ENCODE measurements around the gene CIRBP. TPM values are rescaled to one million over a fixed set of nuclear protein-coding genes. Genes with fewer than 3 reads are reported as not detected.
A peak's percentile ranks its signal among the peaks of the same experiment; 100 is the strongest.

Gene CIRBP
- total and polyA plus RNA-seq, 3 donors from 2014 or later: 483 to 661 (median 621) TPM

- WGBS, 2 donors: 73 to 100% methylated on average over 3 to 20 of the region's 22 CpGs
- no peaks in the 10 kb centered on the region for H3K9me3 ChIP-seq
- no peaks in the 10 kb centered on the region for H3K36me3 ChIP-seq (ENCODE audit: low read depth, missing control alignments)
- peaks cover 33% of the 10 kb centered on the region for H3K4me1 ChIP-seq
- TF ChIP-seq POLR2A (IDR thresholded peaks at IDR 0.05): no peak
- TF ChIP-seq, protein P1, sequence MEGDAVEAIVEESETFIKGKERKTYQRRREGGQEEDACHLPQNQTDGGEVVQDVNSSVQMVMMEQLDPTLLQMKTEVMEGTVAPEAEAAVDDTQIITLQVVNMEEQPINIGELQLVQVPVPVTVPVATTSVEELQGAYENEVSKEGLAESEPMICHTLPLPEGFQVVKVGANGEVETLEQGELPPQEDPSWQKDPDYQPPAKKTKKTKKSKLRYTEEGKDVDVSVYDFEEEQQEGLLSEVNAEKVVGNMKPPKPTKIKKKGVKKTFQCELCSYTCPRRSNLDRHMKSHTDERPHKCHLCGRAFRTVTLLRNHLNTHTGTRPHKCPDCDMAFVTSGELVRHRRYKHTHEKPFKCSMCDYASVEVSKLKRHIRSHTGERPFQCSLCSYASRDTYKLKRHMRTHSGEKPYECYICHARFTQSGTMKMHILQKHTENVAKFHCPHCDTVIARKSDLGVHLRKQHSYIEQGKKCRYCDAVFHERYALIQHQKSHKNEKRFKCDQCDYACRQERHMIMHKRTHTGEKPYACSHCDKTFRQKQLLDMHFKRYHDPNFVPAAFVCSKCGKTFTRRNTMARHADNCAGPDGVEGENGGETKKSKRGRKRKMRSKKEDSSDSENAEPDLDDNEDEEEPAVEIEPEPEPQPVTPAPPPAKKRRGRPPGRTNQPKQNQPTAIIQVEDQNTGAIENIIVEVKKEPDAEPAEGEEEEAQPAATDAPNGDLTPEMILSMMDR (IDR thresholded peaks at IDR 0.05): no peak
- peak overlapping the region; percentile 6 to 63 for H3K27ac ChIP-seq
- H3K4me3 ChIP-seq: no peak overlapping the region
- H3K27me3 ChIP-seq: no peaks in the 10 kb centered on the region
- intact Hi-C loops (cut with DNase I; ENCODE audit: low total_unique reads): no loop called here
- DNase-seq: no peak
Observed at GRCh38 chr19:1221904-1222255, 47.3 kb upstream of the CIRBP start.

DNA sequence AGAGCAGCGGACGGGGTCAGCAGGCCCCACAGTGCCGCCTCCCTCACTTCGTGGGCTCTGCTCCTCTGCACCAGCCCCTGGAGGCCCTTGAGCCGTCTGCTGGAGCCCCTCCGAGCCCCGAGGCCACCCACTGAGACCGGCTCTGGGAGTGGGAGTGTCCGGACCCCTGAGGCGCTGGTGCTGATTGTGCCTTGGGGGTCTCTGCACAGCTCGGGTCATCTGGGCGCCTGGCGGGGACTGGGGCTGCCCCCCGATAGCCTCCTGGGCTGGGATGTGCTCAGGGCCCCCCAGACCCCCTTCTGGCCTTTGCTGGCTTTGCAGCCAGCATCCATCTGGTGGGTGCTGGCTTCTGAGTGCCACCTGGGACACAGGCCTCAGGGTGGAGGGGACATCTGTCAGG, 46.7 kb upstream of the CIRBP start:
- Histone ChIP-seq H3K27me3 (no peaks in the 10 kb centered on the region), H3K27ac (peak overlapping the region; percentile 6 to 63), H3K4me3 (no peak overlapping the region), H3K36me3 (ENCODE audit: low read depth, missing control alignments) (no peaks in the 10 kb centered on the region), H3K4me1 (peaks cover 28% of the 10 kb centered on the region), H3K9me3 (no peaks in the 10 kb centered on the region)
- 71% methylated on average over 11 of the region's 14 CpGs; no CpG with 5 or more reads in 1 of the 2 donors for WGBS, 2 donors
- intact Hi-C loops (cut with DNase I; ENCODE audit: low total_unique reads): no loop called here
- no peak for DNase-seq
- TF ChIP-seq, protein P1 (IDR thresholded peaks at IDR 0.05): no peak
- TF ChIP-seq POLR2A (IDR thresholded peaks at IDR 0.05): no peak

DNA sequence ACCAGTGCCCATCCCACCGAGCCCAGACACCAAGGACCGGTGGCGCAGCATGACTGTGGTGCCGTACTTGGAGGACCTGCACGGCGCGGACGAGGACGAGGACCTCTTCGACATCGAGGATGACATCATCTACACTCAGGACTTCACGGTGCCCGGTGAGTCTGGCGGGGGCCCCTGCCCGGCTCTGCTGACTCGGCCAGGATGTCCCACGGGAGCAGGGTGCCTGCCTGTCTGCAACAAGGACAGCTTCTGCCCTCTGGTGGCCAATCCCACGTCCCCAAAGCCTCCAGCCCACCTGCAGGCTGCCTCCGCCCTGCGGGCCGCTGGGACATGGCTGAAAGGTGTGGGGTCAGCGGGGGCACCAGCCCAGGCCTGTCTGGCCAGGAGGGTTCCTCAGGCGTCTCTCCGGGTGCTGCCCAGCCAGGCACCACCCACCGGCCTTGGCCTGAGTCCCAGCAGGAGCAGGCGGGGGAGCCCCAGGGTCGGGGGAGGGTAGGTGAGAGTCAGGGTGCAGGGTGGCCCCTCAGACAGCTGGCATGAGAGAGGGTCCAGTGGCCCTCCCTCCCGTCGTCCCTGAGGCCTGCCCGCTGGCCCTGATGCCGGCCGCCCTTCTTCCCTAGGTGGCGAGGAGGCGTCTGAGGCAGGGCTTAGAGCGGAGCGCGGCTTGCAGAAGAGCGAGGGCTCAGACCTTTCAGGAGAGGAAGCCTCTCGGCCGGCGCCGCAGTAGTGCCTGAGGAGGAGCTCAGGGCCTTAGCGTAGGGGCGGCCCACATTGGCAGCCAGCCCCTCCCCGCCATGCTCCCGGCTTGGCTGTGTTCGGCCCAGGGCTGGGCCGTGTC, 45.9 kb upstream of the CIRBP start:
- DNase-seq: peak; percentile 63
- no peaks in the 10 kb centered on the region for H3K27me3 ChIP-seq
- intact Hi-C loops (cut with DNase I; ENCODE audit: low total_unique reads): no loop called here
- no peak for TF ChIP-seq POLR2A (IDR thresholded peaks at IDR 0.05)
- TF ChIP-seq, protein P1 (IDR thresholded peaks at IDR 0.05): peak in 2 of 3 experiments; percentile 23 to 43
- no peaks in the 10 kb centered on the region for H3K36me3 ChIP-seq (ENCODE audit: low read depth, missing control alignments)
- H3K27ac ChIP-seq: peak overlapping the region in 1 of 2 donors; percentile 24
- peaks cover 19% of the 10 kb centered on the region for H3K4me1 ChIP-seq
- no peaks in the 10 kb centered on the region for H3K9me3 ChIP-seq
- H3K4me3 ChIP-seq: no peak overlapping the region
- WGBS, 2 donors: 62 to 92% methylated on average over 13 to 46 of the region's 48 CpGs

- DNase-seq: no peak
- H3K9me3 ChIP-seq: no peaks in the 10 kb centered on the region
- H3K36me3 ChIP-seq (ENCODE audit: low read depth, missing control alignments): no peaks in the 10 kb centered on the region
- peaks cover 17% of the 10 kb centered on the region for H3K4me1 ChIP-seq
- H3K27me3 ChIP-seq: no peaks in the 10 kb centered on the region
- 94 to 96% methylated on average over 6 of the region's 16 CpGs for WGBS, 2 donors
- intact Hi-C loops (cut with DNase I; ENCODE audit: low total_unique reads): no loop called here
- no peak overlapping the region for H3K27ac ChIP-seq
- H3K4me3 ChIP-seq: no peak overlapping the region
- TF ChIP-seq, protein P1 (IDR thresholded peaks at IDR 0.05): no peak
- TF ChIP-seq POLR2A (IDR thresholded peaks at IDR 0.05): no peak
Observed at GRCh38 chr19:1224047-1224825, 44.9 kb upstream of the CIRBP start.
